CD4-positive, alpha-beta T cell treated with Interleukin-15 for 4 hours (primary cell): Measurements from ENCODE around the gene MAPRE3.
A peak's percentile ranks its signal among the peaks of the same experiment; 100 is the strongest.

Experiments used
- DNase-seq: peaks from one replicate; pipeline ENCODE4 v3.0.0-alpha.2; 2020; ENCODE audit warnings: low spot score

MAPRE3 gene

DNA sequence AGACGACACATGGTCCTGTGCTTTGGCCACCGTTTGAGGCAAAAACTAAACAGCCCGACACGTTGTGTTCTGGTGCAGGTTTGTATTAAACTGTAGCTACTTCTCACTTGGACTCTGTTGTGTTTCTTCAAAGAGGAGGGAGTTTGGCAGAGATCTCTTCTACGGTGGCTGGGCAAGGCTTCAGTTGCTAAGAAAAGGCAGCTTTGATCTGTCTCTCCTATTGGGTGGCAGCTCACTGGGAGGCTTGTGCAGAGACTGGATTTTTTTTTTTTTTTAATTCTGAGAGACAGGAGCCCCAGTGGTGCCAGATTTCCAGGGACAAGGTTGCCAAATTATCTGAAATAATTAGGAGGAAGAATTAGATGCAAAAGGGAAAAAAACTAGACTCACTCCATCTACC is 20.2 kb upstream of the MAPRE3 start:
- DNase-seq = no peak

- no peak for DNase-seq
These were observed 19.2 kb upstream of the MAPRE3 start for GRCh38 chr2:26951236-26951635.

DNA sequence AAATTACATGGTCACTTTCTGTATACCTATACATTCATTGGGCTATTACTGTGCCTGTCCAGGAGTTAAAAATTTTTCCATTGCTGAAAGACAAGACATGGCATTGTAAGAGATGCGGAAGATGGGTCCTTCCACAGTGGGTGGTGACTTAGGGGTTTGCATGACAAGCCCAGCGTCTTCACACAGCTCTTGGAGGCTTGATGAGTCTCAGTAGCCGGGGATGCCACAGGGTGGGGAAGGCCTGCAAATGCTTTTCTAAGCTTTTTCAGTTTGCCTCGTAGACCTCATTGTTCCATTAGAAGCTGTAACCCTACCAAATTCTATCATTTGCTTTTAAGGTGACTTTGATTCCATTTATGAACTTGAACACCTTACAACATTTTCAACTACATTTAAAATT is 18.1 kb upstream of the MAPRE3 start:
- DNase-seq = no peak

DNA sequence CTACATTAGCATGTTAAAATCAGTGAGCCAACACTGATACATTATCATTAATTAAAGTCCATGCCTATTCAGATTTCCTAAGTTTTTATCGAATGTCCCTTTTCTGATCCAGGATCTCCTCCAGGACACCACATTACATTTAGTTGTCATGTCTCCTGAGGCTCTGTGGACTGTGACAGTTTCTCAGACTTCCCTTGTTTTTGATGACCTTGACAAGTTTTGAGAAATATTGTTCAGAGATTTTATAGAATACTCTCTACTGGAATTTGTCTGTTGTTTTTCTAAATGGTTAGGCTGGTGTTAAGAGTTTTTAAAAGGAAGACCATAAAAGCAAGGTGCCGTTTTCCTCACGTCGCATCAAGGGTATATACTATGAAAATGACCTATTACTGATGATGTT is 16.3 kb upstream of the MAPRE3 start:
- DNase-seq = no peak

- DNase-seq = no peak
These were observed 13.4 kb upstream of the MAPRE3 start for GRCh38 chr2:26957041-26957440.

DNA sequence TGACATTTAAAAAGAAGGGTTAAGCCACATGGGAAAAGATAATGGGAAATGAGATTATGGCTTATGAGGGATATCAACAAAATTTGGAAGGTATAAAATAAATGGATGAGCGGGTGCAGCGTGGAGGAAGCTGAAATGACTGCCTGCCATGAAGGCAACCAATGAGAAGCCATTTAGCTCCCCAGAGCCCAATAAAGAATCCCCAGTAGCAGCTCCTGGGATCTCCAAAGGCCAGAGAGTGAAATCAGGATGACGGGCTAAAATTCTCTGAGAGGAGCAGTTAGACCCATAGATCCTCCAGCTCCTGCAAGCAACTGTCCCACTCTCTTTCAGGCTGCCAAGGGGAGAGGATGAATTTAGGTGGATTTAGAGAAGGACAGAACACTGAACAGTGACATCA is 12.9 kb upstream of the MAPRE3 start:
- no peak for DNase-seq

GRCh38 chr2:26959331-26959730 is 11.1 kb upstream of the MAPRE3 start:
- DNase-seq = no peak

- DNase-seq = no peak
These were observed 5.8 kb upstream of the MAPRE3 start for GRCh38 chr2:26964446-26965130.

DNA sequence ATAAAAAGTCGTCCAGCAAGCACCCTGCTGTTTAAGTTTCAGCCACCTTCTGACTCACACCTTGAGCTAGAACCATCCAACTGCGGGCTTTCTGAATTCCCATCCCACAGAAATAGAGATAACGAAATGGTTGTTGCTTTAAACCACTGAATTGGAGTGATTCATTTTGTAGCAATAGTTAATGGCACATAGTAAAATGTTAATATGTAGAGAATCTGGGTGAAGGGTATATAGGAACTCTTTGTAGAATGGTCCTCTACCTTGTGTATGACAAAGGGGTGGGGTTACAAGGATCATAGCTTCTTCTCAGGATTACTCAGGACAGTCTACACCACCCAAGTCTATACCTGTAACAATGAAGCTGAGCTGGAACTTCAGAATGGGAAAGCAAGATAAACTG is 2.4 kb upstream of the MAPRE3 start:
- DNase-seq = no peak

GRCh38 chr2:26969077-26969844 is 1.2 kb upstream of the MAPRE3 start:
- DNase-seq = peak; percentile 6

- DNase-seq = no peak
These were observed 641 bp downstream of the MAPRE3 start for GRCh38 chr2:26970928-26971627.

- no peak for DNase-seq
These were observed 1.7 kb downstream of the MAPRE3 start for GRCh38 chr2:26971911-26972786.

- DNase-seq = no peak
These were observed 3.9 kb downstream of the MAPRE3 start for GRCh38 chr2:26974352-26974751.

GRCh38 chr2:26975102-26975501 is 4.7 kb downstream of the MAPRE3 start:
- no peak for DNase-seq

DNA sequence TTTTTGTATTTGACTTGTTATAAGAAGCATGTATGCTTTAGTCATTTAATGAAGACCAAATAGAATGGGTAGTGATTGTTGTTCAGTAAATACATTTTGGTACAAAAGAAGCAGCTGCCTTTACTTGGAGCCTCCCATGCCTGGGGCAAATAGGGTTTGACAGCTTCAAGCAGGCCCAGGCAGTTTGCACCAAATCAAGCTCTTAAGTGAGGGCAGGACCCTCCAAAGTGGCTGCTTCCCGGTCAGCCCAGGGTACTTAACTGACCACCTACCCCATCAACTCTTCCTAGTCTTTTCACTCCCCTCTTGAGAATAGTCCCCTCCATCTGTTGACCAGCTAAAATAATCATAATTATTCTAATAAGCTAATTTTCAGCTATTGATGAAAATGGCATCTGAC is 5.2 kb downstream of the MAPRE3 start:
- DNase-seq = no peak

- DNase-seq = no peak
These were observed 5.8 kb downstream of the MAPRE3 start for GRCh38 chr2:26976237-26976636.

DNA sequence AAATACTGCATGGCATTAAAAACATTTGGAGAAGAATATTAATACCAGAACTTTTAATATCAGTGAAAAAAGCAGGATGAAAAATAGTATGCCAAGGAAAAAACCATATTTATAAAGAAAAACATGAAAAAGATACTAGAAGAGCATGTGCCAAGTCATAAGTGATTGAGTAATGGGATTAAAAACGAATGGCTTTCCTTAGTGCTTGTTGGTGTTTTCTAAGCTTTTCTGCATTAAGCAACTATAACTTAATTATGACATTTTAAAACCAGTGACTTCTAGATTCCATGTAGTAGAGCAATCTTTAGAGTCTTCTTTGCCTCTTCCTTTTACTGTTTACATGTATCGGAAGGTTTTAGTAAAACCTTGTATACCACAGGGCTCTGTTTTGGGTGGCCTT is 6.6 kb downstream of the MAPRE3 start:
- no peak for DNase-seq

GRCh38 chr2:26978061-26978596 is 7.7 kb downstream of the MAPRE3 start:
- DNase-seq = no peak

DNA sequence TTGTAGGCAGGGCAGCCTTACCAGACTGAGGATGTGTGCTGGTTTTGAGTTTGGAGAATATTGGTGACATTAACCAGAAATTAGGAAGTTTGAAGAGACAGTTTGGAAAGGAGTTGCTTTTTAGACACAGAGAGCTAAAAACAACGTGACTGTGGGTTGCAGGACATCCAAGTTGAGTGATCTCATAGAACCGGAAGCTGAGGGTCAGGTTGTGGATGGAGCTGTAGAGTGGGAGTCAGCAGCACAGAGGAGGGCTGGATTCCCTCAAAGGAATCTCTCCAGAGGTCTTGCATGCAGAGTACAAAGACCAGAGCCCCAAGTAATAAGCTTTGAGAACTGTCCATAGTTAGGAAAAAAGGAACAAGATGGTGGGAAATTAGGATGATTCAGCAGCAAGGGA is 9.3 kb downstream of the MAPRE3 start:
- no peak for DNase-seq

DNA sequence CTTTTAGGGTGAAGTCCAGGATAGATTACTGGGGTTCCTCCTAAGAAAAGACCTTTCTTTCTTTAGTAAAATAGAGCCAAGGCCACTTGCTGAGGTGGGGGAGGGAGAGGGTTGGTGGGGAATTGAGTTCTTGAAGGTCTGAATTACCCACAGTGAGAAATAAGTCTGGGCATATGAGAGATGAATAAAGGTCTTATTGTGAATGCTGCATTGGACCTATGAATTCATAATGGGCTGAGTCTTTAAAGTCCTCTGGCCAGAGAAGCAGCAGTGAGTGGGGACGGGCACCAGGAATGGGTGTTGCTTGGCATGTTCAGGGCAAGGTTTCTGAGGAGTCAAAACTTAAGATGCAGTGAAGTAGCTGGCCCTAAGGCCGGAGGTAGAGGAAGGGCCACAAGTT is 10.5 kb downstream of the MAPRE3 start:
- DNase-seq = no peak

- no peak for DNase-seq
These were observed 11.8 kb downstream of the MAPRE3 start for GRCh38 chr2:26982102-26982742.
